CD4-positive, alpha-beta T cell (primary cell): Measurements from ENCODE around the gene CFAP299. TPM values are rescaled to one million over a fixed set of nuclear protein-coding genes. Genes with fewer than 3 reads are reported as not detected.

Experiments
- ATAC-seq: fragments of 200-7000 bp; cut with Tn5 transposase; one replicate; pipeline ENCODE4 v1.10.0; 2022; ENCODE audit warnings: mild to moderate bottlenecking; ENCODE audit not compliant: poor library complexity
- CTCF ChIA-PET: fragments of 350-600 bp; sonication (Branson Sonifier 250); formaldehyde crosslinking; loops from one replicate; lab custom pipeline; 2021; ENCODE audit warnings: antibody characterized with exemption, inconsistent platforms; lab: Charles Lee
- POLR2A ChIA-PET: fragments of 350-600 bp; sonication (Branson Sonifier 250); formaldehyde crosslinking; loops from one replicate; lab custom pipeline; 2021; ENCODE audit warnings: antibody characterized with exemption, inconsistent platforms; lab: Charles Lee
- DNase-seq, 14 experiments: peaks; one replicate each; pipeline ENCODE4 v3.0.0-alpha.2; 2013 to 2020; ENCODE audit warnings: mixed read lengths in 2 of 14
- H3K27ac ChIP-seq, 2 donors: one replicate each; pipeline versions ENCODE4 v1.5.1 to v1.7.0; 2013; ENCODE audit warnings: low read length in 2 of 2, low read depth in 1 of 2, mild to moderate bottlenecking in 1 of 2
- H3K27me3 ChIP-seq, 2 experiments: 1 replicate in 1 of 2; 2 replicates in 1 of 2; pipeline versions ENCODE4 v1.6.1 to v1.7.0; 2013; ENCODE audit warnings: low read length in 2 of 2, control low read depth in 1 of 2, mild to moderate bottlenecking in 1 of 2, moderate library complexity in 1 of 2; ENCODE audit not compliant: insufficient read depth in 2 of 2, control insufficient read depth in 1 of 2
- H3K36me3 ChIP-seq: one replicate; pipeline ENCODE4 v1.6.1; 2013; ENCODE audit warnings: low read length, control low read depth; ENCODE audit not compliant: insufficient read depth
- H3K4me1 ChIP-seq: one replicate; pipeline ENCODE4 v1.6.1; 2013; ENCODE audit warnings: low read length, control low read depth; ENCODE audit not compliant: insufficient read depth
- H3K4me3 ChIP-seq: one replicate; pipeline ENCODE4 v1.5.1; 2013; ENCODE audit warnings: mild to moderate bottlenecking, low read length, moderate library complexity
- H3K9me3 ChIP-seq, 2 experiments: 1 replicate in 1 of 2; 2 replicates in 1 of 2; pipeline versions ENCODE4 v1.6.1 to v1.7.0; 2013; ENCODE audit warnings: low read length in 2 of 2, mild to moderate bottlenecking in 2 of 2, control low read depth in 1 of 2, moderate library complexity in 1 of 2; ENCODE audit not compliant: control insufficient read depth in 1 of 2, insufficient read depth in 1 of 2
- H3K27ac Mint-ChIP-seq: one replicate; pipeline ENCODE4 v1.8.0; 2020; ENCODE audit warnings: mixed read lengths
- H3K27me3 Mint-ChIP-seq: one replicate; pipeline ENCODE4 v1.8.0; 2021; ENCODE audit warnings: mixed read lengths
- H3K36me3 Mint-ChIP-seq: one replicate; pipeline ENCODE4 v1.8.0; 2021; ENCODE audit warnings: low read depth, mixed read lengths
- H3K4me1 Mint-ChIP-seq: one replicate; pipeline ENCODE4 v1.8.0; 2021; ENCODE audit warnings: low read depth, mixed read lengths
- H3K4me3 Mint-ChIP-seq: one replicate; pipeline ENCODE4 v1.8.0; 2020; ENCODE audit warnings: mild to moderate bottlenecking, mixed read lengths
- H3K9me3 Mint-ChIP-seq: one replicate; pipeline ENCODE4 v1.8.0; 2020; ENCODE audit warnings: mixed read lengths
- CTCF ChIP-seq: fragments of 200-600 bp; IDR thresholded peaks from one replicate; pipeline ENCODE4 v1.8.0; 2022; ENCODE audit warnings: antibody characterized with exemption, mild to moderate bottlenecking
- intact Hi-C, 2 experiments: fragments of 100-400 bp; cut with DNase I in 1 of 2; cut with micrococcal nuclease in 1 of 2; formaldehyde crosslinking; loops; one replicate each; pipeline versions ENCODE4 v1.15.1 to v1.9.0; 2023 to 2025; cut with DNase I, micrococcal nuclease
- total RNA-seq, 174 experiments: library from RNA in 2 of 174; stranded (reverse) in 2 of 174; gene quantifications; one replicate each; pipeline ENCODE4 v1.2.3 and lab custom pipeline; 2021 to 2026

The CFAP299 gene
- total RNA-seq, 2 experiments from 2014 or later = not detected

- no peak for TF ChIP-seq CTCF
- CTCF ChIA-PET = no interaction called here
Measured at GRCh38 chr4:80484712-80485111, 149.2 kb downstream of the CFAP299 start.

GRCh38 chr4:80486603-80487002 lies 151.1 kb downstream of the CFAP299 start:
- Mint-ChIP-seq H3K27ac (no peak overlapping the region), H3K9me3 (peaks cover 9% of the 10 kb centered on the region), H3K36me3 (peaks cover 18% of the 10 kb centered on the region), H3K4me1 (peaks cover 22% of the 10 kb centered on the region), H3K27me3 (no peaks in the 10 kb centered on the region), H3K4me3 (no peak overlapping the region)
- H3K36me3 ChIP-seq = no peaks in the 10 kb centered on the region
- DNase-seq (no peak), ATAC-seq (no peak)
- intact Hi-C loops = no loop called here
- ChIA-PET POLR2A (no interaction called here), CTCF (no interaction called here)
- no peak overlapping the region for H3K4me3 ChIP-seq
- H3K4me1 ChIP-seq = peaks cover 3% of the 10 kb centered on the region
- no peak overlapping the region for H3K27ac ChIP-seq
- no peaks in the 10 kb centered on the region for H3K27me3 ChIP-seq
- H3K9me3 ChIP-seq = no peaks in the 10 kb centered on the region
- TF ChIP-seq CTCF = no peak

More at GRCh38 chr4:80484712-80485111, 149.2 kb downstream of the CFAP299 start:
- Mint-ChIP-seq H3K4me3 (no peak overlapping the region), H3K27me3 (no peaks in the 10 kb centered on the region), H3K27ac (no peak overlapping the region), H3K9me3 (peaks cover 9% of the 10 kb centered on the region), H3K36me3 (peaks cover 10% of the 10 kb centered on the region), H3K4me1 (peaks cover 10% of the 10 kb centered on the region)
- no peak for DNase-seq
- H3K27ac ChIP-seq = no peak overlapping the region
- H3K36me3 ChIP-seq = no peaks in the 10 kb centered on the region
- peaks cover under 1% of the 10 kb centered on the region for H3K4me1 ChIP-seq
- ATAC-seq = no peak
- H3K27me3 ChIP-seq = no peaks in the 10 kb centered on the region
- no peak overlapping the region for H3K4me3 ChIP-seq
- POLR2A ChIA-PET = no interaction called here
- intact Hi-C loops = no loop called here
- H3K9me3 ChIP-seq = no peaks in the 10 kb centered on the region

DNA sequence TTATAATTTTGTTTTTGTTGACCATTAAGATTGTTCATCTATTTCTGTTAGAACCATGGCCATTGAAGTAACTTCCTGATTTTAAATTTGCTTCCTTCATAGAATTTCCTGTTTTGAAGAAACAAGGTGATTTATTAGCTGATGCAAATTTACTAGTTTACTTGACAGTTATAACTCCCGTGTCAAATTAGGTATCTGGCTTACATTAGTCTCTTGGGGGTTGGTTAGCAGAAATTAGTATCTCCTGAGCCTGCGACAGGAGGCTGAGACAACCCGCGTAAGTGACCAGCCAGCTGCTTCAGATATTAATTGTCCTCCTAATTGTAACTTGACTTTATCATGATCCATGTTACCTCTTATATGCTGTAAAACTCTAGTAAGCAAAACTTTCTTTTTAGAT lies 154.3 kb downstream of the CFAP299 start:
- TF ChIP-seq CTCF = no peak
- Histone ChIP-seq H3K4me1 (peaks cover 27% of the 10 kb centered on the region), H3K36me3 (no peaks in the 10 kb centered on the region), H3K4me3 (no peak overlapping the region), H3K9me3 (peaks cover 0 to 5% of the 10 kb centered on the region in 2 experiments), H3K27ac (no peak overlapping the region), H3K27me3 (no peaks in the 10 kb centered on the region)
- Mint-ChIP-seq H3K4me3 (no peak overlapping the region), H3K4me1 (peaks cover 52% of the 10 kb centered on the region), H3K27ac (peak overlapping the region; percentile 21), H3K27me3 (no peaks in the 10 kb centered on the region), H3K9me3 (peaks cover 20% of the 10 kb centered on the region), H3K36me3 (peaks cover 35% of the 10 kb centered on the region)
- DNase-seq (no peak), ATAC-seq (no peak)
- intact Hi-C loops = loop anchor here in 1 of 2 experiments (5.0 kb wide), 2 partner anchors 52 to 53 kb away; no protein-coding TSS in a partner anchor
- ChIA-PET POLR2A (no interaction called here), CTCF (interaction anchor here (1.6 kb wide), 1 partner anchor 11 kb away, joined by 4 read pairs; no protein-coding TSS in a partner anchor)
